ENCODE results near the gene SIGLEC14. TPM values are rescaled to one million over a fixed set of nuclear protein-coding genes. Genes with fewer than 3 reads are reported as not detected.

SIGLEC14 gene
- total RNA-seq, 1 donor from 2014 or later, result 2.6 TPM

DNA sequence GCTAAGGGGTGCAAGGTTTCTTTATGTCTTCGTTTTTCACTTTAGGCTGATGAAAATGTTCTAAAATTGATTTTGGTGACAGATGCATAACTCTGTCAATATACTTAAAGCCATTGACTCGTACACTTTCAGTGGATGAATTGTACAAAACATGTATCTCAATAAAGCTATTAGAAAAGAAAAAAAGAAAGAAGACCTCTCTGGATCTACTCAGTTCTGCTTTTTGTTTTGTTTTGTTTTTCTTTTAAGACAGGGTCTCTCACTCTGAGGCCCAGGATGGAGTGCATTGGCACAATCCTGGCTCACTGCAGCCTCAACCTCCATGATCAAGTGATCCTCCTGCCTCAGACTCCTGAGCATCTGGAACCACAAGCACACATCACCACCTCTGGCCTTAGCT, 19.9 kb downstream of the SIGLEC14 start:
- DNase-seq (ENCODE audit: low spot score) (no peak), ATAC-seq (no peak)

DNA sequence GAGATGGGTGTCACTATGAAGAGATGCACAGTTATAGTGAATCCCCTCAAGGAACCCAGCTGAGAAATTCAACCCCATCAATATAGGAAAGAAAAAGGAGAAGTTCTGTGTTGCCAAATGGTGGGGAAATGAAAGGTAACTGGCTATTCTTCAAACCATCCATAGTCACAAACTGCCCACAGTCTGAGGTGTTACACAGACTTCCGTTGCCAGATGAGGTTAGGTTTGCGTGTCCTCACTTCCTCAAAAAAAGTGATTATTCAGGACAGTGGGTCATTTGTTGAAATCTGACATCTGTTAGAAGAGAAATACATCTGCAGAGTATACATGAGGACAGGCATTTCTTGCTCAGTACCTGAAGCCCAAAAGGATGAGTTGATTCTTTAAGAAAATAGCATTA, 25.4 kb downstream of the SIGLEC14 start:
- ATAC-seq (no peak), DNase-seq (ENCODE audit: low spot score) (peak; percentile 28)

DNA sequence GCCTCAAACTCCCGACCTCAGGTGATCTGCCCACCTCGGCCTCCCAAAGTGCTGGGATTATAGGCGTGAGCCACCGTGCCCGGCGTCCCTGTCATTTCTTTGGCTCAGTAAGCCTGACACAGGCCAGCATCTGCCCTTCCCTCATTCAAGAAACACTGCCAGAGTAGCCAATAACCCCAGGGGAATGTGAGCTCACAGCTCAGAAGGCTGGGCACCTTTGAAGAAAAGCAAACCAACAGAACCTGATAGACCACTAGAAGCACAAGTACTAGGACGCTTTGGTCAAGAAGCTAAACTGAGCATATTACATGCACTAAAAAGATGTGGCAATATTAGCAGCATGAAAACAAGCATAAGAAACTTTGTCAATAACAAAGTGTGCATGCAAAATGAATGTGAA, 30.6 kb downstream of the SIGLEC14 start:
- ATAC-seq, result no peak
- no peak for DNase-seq (ENCODE audit: low spot score)

DNA sequence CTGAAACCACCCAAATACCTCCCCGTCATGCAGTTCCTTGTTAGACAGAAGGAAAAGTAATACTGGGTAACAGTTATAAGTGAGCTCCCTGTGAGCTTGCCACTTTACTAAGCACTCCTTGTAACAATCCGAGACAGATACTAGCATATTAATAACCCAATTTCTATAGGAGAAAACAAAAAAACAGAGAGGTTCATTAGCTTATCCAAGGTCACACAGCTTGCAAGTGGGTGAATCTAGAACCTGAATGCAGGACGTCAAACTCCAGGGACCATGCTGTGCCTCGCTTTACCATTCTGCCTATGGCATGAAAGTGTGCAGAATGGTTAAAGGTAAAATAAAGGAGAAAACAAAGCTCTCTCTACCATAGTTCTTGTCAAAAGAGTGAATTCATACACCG, 31.8 kb downstream of the SIGLEC14 start:
- ATAC-seq (no peak), DNase-seq (ENCODE audit: low spot score) (no peak)

GRCh38 chr19:51610576-51610975, 36.0 kb downstream of the SIGLEC14 start:
- ATAC-seq, result no peak
- DNase-seq (ENCODE audit: low spot score), result no peak

- DNase-seq (ENCODE audit: low spot score) (no peak), ATAC-seq (peak; percentile 70)
Observed at GRCh38 chr19:51607920-51608562, 38.6 kb downstream of the SIGLEC14 start.

DNA sequence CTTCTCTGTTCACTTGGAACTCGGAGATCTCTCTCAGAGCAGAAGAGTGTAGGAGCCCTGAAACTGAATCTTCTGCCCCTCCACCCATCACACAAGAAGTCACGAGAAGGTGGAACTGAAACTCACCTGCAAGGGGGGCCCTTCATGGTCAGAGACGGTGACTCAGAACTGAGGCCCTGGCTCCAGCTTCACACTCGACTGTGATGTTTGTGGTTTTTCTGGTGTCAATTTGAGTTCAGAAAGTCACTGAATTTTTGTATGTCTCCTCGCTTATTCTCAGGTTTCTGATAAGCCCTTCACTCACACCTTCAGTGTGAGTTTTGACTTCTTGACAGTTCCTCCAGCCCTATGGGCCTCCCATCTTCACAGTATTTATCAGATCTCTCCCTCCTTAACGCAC, 39.5 kb downstream of the SIGLEC14 start:
- DNase-seq (ENCODE audit: low spot score), result no peak

GRCh38 chr19:51602189-51602854, 44.3 kb downstream of the SIGLEC14 start:
- no peak for ATAC-seq

More for the DNA sequence above, 39.5 kb downstream of the SIGLEC14 start:
- no peak for ATAC-seq

GRCh38 chr19:51600940-51601580, 45.6 kb downstream of the SIGLEC14 start:
- DNase-seq (ENCODE audit: low spot score) (no peak), ATAC-seq (no peak)

More at GRCh38 chr19:51602189-51602854, 44.3 kb downstream of the SIGLEC14 start:
- no peak for DNase-seq (ENCODE audit: low spot score)

- DNase-seq (ENCODE audit: low spot score) (no peak), ATAC-seq (no peak)
Observed at GRCh38 chr19:51599084-51599483, 47.5 kb downstream of the SIGLEC14 start.

DNA sequence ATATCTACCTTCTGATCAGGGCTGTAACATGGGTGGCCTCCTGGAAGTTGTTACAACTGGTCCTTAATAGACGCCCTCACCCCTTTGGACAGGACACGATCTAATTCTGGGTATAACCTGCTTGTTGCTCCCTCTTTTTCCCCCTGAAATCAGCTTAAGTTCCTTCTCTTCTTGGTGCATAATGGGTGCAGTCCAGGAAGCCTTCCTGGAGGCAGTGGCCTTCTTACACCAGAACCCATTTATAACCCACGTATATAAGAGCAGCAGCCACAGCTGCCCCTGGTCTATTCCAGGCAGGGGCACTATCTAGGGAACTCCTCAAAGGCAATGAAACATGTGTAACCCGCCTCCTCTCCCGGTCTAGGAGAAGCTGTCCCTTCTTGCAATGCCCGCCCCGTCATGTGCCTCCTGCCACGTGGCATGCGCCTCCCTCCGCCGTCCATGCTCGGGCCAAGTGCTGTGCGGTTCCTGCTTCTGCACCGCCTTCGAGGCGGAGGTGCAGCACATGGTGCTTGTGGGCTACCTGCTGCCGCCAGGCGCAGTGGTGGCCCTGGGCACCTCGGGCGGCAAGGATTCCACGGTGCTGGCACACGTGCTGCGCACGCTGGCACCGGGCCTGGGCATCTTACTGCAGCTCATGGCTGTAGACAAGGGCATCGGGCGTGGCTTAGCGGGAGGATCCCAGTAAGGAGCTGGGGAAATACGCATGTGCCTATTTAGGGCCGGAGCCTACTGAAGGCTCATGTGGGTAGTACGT, 48.3 kb downstream of the SIGLEC14 start:
- DNase-seq (ENCODE audit: low spot score), result no peak
- no peak for ATAC-seq

GRCh38 chr19:51595190-51596175, 51.1 kb downstream of the SIGLEC14 start:
- ATAC-seq (no peak), DNase-seq (ENCODE audit: low spot score) (no peak)

DNA sequence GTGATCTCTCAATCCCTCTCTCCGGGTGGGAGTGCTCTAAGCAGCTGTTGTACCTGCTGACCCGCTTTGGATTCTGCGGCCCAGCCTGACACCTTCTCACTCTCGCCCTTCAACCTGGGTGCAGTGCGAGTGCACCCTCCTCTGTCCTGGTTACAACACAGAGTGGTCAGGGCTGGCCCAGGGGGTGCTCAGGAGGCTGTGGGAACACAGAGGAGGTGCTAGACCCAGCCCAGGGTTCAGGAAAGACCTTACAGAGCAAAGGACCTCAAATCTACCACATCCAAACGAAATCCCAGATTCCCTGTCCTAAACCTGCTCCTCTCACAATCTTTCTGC, 51.9 kb downstream of the SIGLEC14 start:
- DNase-seq (ENCODE audit: low spot score) (no peak), ATAC-seq (peak; percentile 5)

DNA sequence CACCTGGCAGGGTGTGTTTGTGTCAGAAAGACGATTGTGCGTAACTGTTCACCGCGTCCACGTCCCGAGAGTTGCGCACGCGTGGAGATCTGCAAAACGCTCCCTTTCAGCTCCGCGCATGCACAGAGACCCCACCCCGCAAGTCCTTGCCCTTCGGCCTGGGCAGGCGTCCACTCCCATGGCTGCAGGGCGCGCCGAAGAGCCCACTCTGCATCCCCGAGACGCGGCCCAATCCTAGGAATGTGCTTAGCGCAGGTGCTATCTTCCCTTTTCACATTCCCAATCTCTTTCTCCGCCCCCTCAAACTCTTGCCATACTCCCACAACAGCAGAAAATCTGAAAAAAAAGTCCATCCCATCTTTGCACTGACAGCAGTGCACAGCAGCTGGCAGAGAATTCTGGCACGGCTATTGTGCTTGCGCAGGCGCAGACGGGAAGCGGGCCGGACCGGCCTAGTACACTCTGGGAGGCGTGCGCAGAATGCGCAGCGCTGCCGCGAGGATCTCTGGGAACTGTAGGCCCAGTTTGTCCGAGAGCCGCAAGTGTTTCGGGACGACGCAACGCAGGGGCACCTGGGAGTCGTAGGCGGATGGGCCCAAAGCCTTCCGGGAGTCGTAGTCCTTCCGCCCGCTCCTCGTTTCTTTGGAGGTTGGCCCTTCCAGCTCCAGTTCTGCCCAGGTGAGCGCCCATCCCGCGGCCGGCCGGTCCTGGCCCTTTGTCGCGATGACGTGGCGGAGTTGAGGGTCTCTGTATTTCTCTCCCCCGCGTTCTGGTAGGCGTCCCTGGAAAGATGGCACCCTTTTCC, 52.5 kb downstream of the SIGLEC14 start:
- DNase-seq (ENCODE audit: low spot score), result peak; percentile 100
- ATAC-seq, result peak; percentile 98

DNA sequence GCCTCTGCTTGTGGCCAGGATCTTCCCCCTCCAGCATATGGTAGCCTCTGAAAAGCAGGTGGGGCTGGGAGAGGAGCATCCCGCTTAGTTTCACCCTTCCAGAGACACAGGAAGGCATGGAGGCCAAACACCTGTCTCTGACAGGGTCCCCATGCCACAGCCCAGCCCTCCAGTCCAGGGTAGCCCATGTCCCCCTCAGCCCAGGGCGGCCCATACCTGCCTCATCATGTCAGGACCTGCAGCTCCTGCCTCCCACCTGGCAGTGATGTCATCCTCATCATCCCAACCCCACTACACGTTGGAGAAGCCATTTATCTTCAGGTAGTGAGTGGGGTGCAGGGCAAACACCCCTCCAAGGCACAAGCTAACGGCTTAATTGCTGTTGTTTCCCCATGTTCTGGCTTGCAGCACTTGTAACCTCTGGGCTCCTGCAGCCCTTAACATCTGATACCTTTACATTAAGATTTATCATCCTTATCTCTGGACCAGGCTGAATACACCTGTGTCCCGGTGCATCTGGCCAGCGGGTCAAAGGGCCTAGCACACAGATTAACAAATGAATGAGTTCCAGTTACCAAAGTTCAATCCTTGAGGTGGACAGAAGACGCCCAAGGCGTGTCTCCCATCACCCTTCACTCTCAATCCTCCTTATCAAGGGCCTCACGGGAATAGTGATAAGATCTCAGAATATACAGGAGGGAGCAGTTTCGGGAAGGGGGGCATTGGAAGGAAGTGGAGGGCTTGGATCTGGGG, 53.3 kb downstream of the SIGLEC14 start:
- DNase-seq (ENCODE audit: low spot score), result no peak
- no peak for ATAC-seq

All from left lobe of liver (tissue), 2 donors.